OCI-LY7 (cell line): ENCODE data around the gene ITK. TPM values are rescaled to one million over a fixed set of nuclear protein-coding genes. Genes with fewer than 3 reads are reported as not detected.

Experiments
- BruUV-seq: library from RNA; stranded (reverse); fragments of 400-500 nt; replicated peaks from 2 replicates; lab custom pipeline; 2021; lab: Mats Ljungman, UMichigan
- CTCF ChIA-PET: fragments of 300-600 bp; sonication (Branson Sonifier 250); formaldehyde crosslinking; loops from one replicate; lab custom pipeline; 2022; ENCODE audit warnings: antibody characterized with exemption; ENCODE audit not compliant: unreplicated experiment; lab: Charles Lee
- POLR2A ChIA-PET: fragments of 300-600 bp; sonication (Branson Sonifier 250); formaldehyde crosslinking; loops from one replicate; lab custom pipeline; 2022; ENCODE audit warnings: antibody characterized with exemption; lab: Charles Lee
- DNase-seq: peaks from one replicate; pipeline ENCODE4 v3.0.0-alpha.2; 2015; ENCODE audit warnings: low spot score
- H2AFZ ChIP-seq: fragments of 200-600 bp; sonication (generic), shearing (Covaris generic); 2 replicates; pipeline ENCODE4 v1.6.1; 2014; ENCODE audit warnings: mild to moderate bottlenecking, antibody characterized with exemption, low read length, moderate library complexity
- H3K27ac ChIP-seq: fragments of 200-600 bp; sonication (generic); 2 replicates; pipeline ENCODE4 v1.5.1; 2014; ENCODE audit warnings: mixed run types, low read depth, mild to moderate bottlenecking, moderate library complexity, low read length, inconsistent platforms; ENCODE audit not compliant: poor library complexity, severe bottlenecking
- H3K36me3 ChIP-seq: fragments of 200-600 bp; sonication (generic); 2 replicates; pipeline ENCODE4 v1.6.1; 2014; ENCODE audit warnings: mild to moderate bottlenecking, antibody characterized with exemption, low read length, moderate library complexity, mixed read lengths; ENCODE audit not compliant: insufficient read depth
- H3K4me1 ChIP-seq: fragments of 200-600 bp; sonication (generic); 2 replicates; pipeline ENCODE4 v1.5.1; 2014; ENCODE audit warnings: mild to moderate bottlenecking, low read length; ENCODE audit not compliant: insufficient read depth, poor library complexity, severe bottlenecking
- H3K4me2 ChIP-seq: fragments of 200-600 bp; sonication (generic); 2 replicates; pipeline ENCODE4 v1.6.1; 2014; ENCODE audit warnings: mild to moderate bottlenecking, low read length
- H3K4me3 ChIP-seq: fragments of 200-600 bp; sonication (generic); 2 replicates; pipeline ENCODE4 v1.5.1; 2014; ENCODE audit warnings: mild to moderate bottlenecking, low read depth, low read length; ENCODE audit not compliant: poor library complexity, severe bottlenecking
- H3K79me2 ChIP-seq: fragments of 200-600 bp; sonication (generic); 2 replicates; pipeline ENCODE4 v1.6.1; 2016; ENCODE audit warnings: low read depth, mild to moderate bottlenecking, low read length, moderate library complexity, mixed read lengths; ENCODE audit not compliant: insufficient read depth
- H3K9me2 ChIP-seq: fragments of 200-600 bp; sonication (generic); 2 replicates; pipeline ENCODE4 v1.6.1; 2016; ENCODE audit warnings: mild to moderate bottlenecking, low read length, mixed read lengths; ENCODE audit not compliant: insufficient read depth
- H3K9me3 ChIP-seq: fragments of 200-600 bp; sonication (generic); 2 replicates; pipeline ENCODE4 v1.6.1; 2014; ENCODE audit warnings: mild to moderate bottlenecking, mixed run types, low read length, mixed read lengths
- H4K20me1 ChIP-seq: fragments of 200-600 bp; sonication (generic); 2 replicates; pipeline ENCODE4 v1.6.1; 2014; ENCODE audit warnings: mild to moderate bottlenecking, antibody characterized with exemption, low read length, moderate library complexity, mixed read lengths; ENCODE audit not compliant: insufficient read depth
- EZH2phosphoT487 ChIP-seq: fragments of 200-600 bp; sonication (generic); IDR thresholded peaks from 2 replicates; pipeline ENCODE4 v1.6.1; 2018; ENCODE audit warnings: low read depth, borderline replicate concordance, mild to moderate bottlenecking, mixed run types, antibody characterized with exemption, low read length, moderate library complexity, mixed read lengths
- intact Hi-C: fragments of 100-400 bp; cut with micrococcal nuclease; formaldehyde crosslinking; loops from one replicate; pipeline ENCODE4 v1.10.0; 2022; ENCODE audit not compliant: unreplicated experiment
- total RNA-seq, 2 experiments: library from RNA; depleted of rRNA in 1 of 2; stranded (reverse); fragments of >200 nt in 1 of 2; shearing (Covaris generic) in 1 of 2; gene quantifications; 2 replicates each; pipeline ENCODE4 v1.2.3, GENCODE V29; 2014 to 2022
- TF ChIP-seq, protein P1 (sequence below): fragments of 200-600 bp; sonication (generic); conservative IDR thresholded peaks from 2 replicates; pipeline ENCODE4 v1.5.1; 2014; ENCODE audit warnings: mild to moderate bottlenecking, antibody characterized with exemption, low read length, moderate library complexity, mixed read lengths

ITK gene
- total RNA-seq, 2 experiments from 2014 or later: not detected

DNA sequence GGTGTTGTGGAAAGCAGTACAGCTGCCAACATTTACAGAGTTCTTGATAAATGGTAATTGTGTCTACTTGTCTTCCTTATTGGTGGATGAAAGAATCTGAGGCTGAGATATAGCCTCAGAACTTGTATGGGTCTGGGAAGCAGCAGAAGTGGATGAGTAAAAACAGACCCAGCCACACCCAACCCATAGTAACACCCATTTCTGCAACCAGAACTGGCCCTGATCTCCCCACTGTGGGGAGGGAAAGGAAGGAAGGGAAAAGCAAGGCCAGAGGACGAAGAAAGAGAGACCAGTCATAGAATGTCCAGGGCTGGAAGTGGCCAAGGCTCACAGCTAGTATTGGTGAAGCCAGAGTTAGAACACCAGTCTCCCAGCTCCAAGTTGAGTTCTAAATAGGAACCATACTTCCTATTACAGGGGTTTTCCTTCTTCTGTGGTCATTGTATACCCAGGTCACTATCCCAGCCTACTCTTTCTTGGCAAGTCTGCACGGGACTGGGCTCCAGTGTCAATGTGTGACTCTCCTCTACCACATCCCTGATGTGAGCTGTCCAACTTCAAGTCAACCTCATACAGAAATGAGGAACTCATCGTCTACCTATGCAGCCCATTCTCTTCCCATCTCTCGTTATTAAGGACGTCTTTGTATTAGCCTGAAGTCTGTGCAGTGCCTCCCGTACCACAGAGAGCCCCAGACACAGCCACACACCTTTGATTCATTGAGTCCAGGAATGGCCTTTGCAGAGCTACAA is 35.9 kb downstream of the ITK start:
- Histone ChIP-seq H3K27ac (no peak overlapping the region), H3K9me2 (no peaks in the 10 kb centered on the region), H4K20me1 (no peaks in the 10 kb centered on the region), H3K4me1 (peaks cover 18% of the 10 kb centered on the region), H3K4me3 (no peak overlapping the region), H3K4me2 (no peak overlapping the region), H3K36me3 (no peaks in the 10 kb centered on the region), H2AFZ (peak overlapping the region; percentile 85), H3K9me3 (no peaks in the 10 kb centered on the region), H3K79me2 (no peaks in the 10 kb centered on the region)
- POLR2A ChIA-PET: interaction anchor here (1.2 to 1.8 kb wide), 2 partner anchors 25 to 36 kb away, joined by 4 to 6 read pairs; partner anchors contain the start of gene ITK
- TF ChIP-seq, protein P1, sequence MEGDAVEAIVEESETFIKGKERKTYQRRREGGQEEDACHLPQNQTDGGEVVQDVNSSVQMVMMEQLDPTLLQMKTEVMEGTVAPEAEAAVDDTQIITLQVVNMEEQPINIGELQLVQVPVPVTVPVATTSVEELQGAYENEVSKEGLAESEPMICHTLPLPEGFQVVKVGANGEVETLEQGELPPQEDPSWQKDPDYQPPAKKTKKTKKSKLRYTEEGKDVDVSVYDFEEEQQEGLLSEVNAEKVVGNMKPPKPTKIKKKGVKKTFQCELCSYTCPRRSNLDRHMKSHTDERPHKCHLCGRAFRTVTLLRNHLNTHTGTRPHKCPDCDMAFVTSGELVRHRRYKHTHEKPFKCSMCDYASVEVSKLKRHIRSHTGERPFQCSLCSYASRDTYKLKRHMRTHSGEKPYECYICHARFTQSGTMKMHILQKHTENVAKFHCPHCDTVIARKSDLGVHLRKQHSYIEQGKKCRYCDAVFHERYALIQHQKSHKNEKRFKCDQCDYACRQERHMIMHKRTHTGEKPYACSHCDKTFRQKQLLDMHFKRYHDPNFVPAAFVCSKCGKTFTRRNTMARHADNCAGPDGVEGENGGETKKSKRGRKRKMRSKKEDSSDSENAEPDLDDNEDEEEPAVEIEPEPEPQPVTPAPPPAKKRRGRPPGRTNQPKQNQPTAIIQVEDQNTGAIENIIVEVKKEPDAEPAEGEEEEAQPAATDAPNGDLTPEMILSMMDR: no peak
- TF ChIP-seq EZH2phosphoT487: no peak
- CTCF ChIA-PET: interaction anchor here (1.0 kb wide), 1 partner anchor 9 kb away, joined by 3 read pairs; no protein-coding TSS in a partner anchor
- intact Hi-C loops: no loop called here
- no TSS peak for BruUV-seq
- no peak for DNase-seq

DNA sequence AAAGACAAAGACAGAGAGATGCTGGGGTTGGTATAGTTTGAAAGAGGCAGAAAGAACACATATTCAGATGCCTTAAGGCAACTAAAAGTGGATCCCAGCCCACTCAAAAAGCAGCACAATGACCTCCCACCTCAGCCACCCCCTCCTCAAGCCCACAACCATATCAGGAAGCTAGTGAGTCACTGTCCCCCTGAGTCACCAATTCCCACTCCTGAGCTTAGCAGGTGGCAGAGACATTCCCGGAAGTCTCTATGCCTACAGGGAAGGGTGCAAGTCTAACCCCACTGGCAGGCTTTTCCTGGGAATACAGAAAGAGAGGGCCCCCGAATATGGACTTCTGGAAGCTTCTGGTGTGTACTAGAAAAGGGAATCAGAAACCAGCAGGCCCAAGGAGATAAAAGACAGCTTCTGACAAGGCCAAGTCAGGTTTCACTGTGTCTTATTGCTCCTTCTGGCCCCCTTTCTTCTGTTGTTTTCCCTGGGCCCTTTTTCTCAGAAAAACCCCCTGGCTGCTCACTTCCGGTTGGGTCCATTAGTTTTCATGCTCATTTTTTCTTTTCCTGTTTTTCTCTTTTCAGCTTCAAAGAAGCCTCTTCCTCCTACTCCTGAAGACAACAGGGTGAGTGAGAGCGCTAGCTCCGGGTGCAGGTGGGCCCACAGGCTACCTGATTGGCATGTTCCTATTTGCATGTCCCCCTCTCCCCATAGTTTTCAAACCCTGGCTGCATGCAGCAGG is 36.8 kb downstream of the ITK start:
- H3K4me2 ChIP-seq: peak overlapping the region; percentile 47
- H3K9me3 ChIP-seq: no peaks in the 10 kb centered on the region
- TF ChIP-seq, protein P1: no peak
- TF ChIP-seq EZH2phosphoT487: no peak
- no peaks in the 10 kb centered on the region for H3K36me3 ChIP-seq
- no TSS peak for BruUV-seq
- H2AFZ ChIP-seq: peak overlapping the region; percentile 85
- H3K4me3 ChIP-seq: peak overlapping the region; percentile 1
- peaks cover 18% of the 10 kb centered on the region for H3K4me1 ChIP-seq
- ChIA-PET CTCF (interaction anchor here (1.2 kb wide), 1 partner anchor 32 kb away, joined by 3 read pairs; no protein-coding TSS in a partner anchor), POLR2A (interaction anchor here (0.7 to 1.8 kb wide), 5 partner anchors 10 to 37 kb away, joined by 3 to 6 read pairs (median 4); partner anchors contain the start of gene ITK)
- H3K9me2 ChIP-seq: no peaks in the 10 kb centered on the region
- intact Hi-C loops: no loop called here
- H3K79me2 ChIP-seq: no peaks in the 10 kb centered on the region
- no peaks in the 10 kb centered on the region for H4K20me1 ChIP-seq
- DNase-seq: peak; percentile 55
- peak overlapping the region; percentile 45 for H3K27ac ChIP-seq
